NCI-H748 treated with DMSO at 0.1 percent for 48 hours (cell line): ENCODE data around the gene LAMC1.
"Not testable (repeated sequence)": the region's sequence is repeated elsewhere in the genome, so short reads cannot be mapped to it uniquely, and the experiment has no call there.

Experiments used
- DNase-seq: peaks from one replicate; lab custom pipeline; 2025; lab: John Stamatoyannopoulos, UW

The LAMC1 gene

GRCh38 chr1:183148599-183148998 lies 125.4 kb downstream of the LAMC1 start:
- DNase-seq: no peak

GRCh38 chr1:183149273-183149672 lies 126.1 kb downstream of the LAMC1 start:
- no peak for DNase-seq

GRCh38 chr1:183150032-183150431 lies 126.8 kb downstream of the LAMC1 start:
- not testable (repeated sequence) for DNase-seq

GRCh38 chr1:183150445-183150844 lies 127.2 kb downstream of the LAMC1 start:
- no peak for DNase-seq

GRCh38 chr1:183152180-183152579 lies 129.0 kb downstream of the LAMC1 start:
- no peak for DNase-seq

- no peak for DNase-seq
Measured at GRCh38 chr1:183155939-183156338, 132.7 kb downstream of the LAMC1 start.

GRCh38 chr1:183159960-183160359 lies 136.7 kb downstream of the LAMC1 start:
- DNase-seq: peak; percentile 58

GRCh38 chr1:183161391-183161790 lies 138.2 kb downstream of the LAMC1 start:
- DNase-seq: no peak

GRCh38 chr1:183163316-183163715 lies 140.1 kb downstream of the LAMC1 start:
- peak; percentile 66 for DNase-seq

- no peak for DNase-seq
Measured at GRCh38 chr1:183164340-183164739, 141.1 kb downstream of the LAMC1 start.

- no peak for DNase-seq
Measured at GRCh38 chr1:183164963-183165362, 141.7 kb downstream of the LAMC1 start.

- DNase-seq: no peak
Measured at GRCh38 chr1:183165456-183165855, 142.2 kb downstream of the LAMC1 start.

- DNase-seq: no peak
Measured at GRCh38 chr1:183166454-183166853, 143.2 kb downstream of the LAMC1 start.

GRCh38 chr1:183167676-183168075 lies 144.5 kb downstream of the LAMC1 start:
- no peak for DNase-seq

- DNase-seq: no peak
Measured at GRCh38 chr1:183168308-183168707, 145.1 kb downstream of the LAMC1 start.

GRCh38 chr1:183173828-183174227 lies 150.6 kb downstream of the LAMC1 start:
- no peak for DNase-seq

GRCh38 chr1:183175631-183176030 lies 152.4 kb downstream of the LAMC1 start:
- no peak for DNase-seq

GRCh38 chr1:183178545-183178944 lies 155.3 kb downstream of the LAMC1 start:
- no peak for DNase-seq

- no peak for DNase-seq
Measured at GRCh38 chr1:183179033-183179432, 155.8 kb downstream of the LAMC1 start.

- no peak for DNase-seq
Measured at GRCh38 chr1:183180218-183180617, 157.0 kb downstream of the LAMC1 start.

GRCh38 chr1:183180634-183181056 lies 157.4 kb downstream of the LAMC1 start:
- no peak for DNase-seq

- peak; percentile 55 for DNase-seq
Measured at GRCh38 chr1:183185941-183186490, 162.8 kb downstream of the LAMC1 start, which contains the start of gene LAMC2. TSS of gene LAMC2 (plus strand) at chr1:183186264. CDS start at chr1:183186353, 89 bp downstream.

GRCh38 chr1:183186841-183187240 lies 163.6 kb downstream of the LAMC1 start:
- no peak for DNase-seq

- DNase-seq: no peak
Measured at GRCh38 chr1:183188240-183188639, 165.0 kb downstream of the LAMC1 start.
